ENCODE data around the gene NBAS.
"Not testable (repeated sequence)": the region's sequence is repeated elsewhere in the genome, so short reads cannot be mapped to it uniquely, and the experiment has no call there.

- TF ChIP-seq EZH2 (IDR thresholded peaks at IDR 0.05; ENCODE audit: borderline replicate concordance, low read depth, low read length); SMC3 (conservative IDR thresholded peaks at IDR 0.05; ENCODE audit: insufficient read depth, low read depth, low read length); RAD21 (CRISPR knock-in tag; conservative IDR thresholded peaks at IDR 0.05 in 1 of 2, IDR thresholded peaks at IDR 0.05 in 1 of 2); CTCF (IDR thresholded peaks at IDR 0.05 in 2 of 3, conservative IDR thresholded peaks at IDR 0.05 in 1 of 3; ENCODE audit: insufficient read depth in 2 of 3, low read depth in 1 of 3, low read length in 3 of 3); E4F1 (CRISPR knock-in tag; IDR thresholded peaks at IDR 0.05; ENCODE audit: borderline replicate concordance); POLR3A (IDR thresholded peaks at IDR 0.05; ENCODE audit: borderline replicate concordance, extremely low read depth, insufficient read depth, insufficient read length); JUND (IDR thresholded peaks at IDR 0.05; ENCODE audit: borderline replicate concordance, low read depth, low read length); JUND (tag; IDR thresholded peaks at IDR 0.05; ENCODE audit: borderline replicate concordance, low read depth, low read length); IFI16 (CRISPR knock-in tag; IDR thresholded peaks at IDR 0.05): not testable (repeated sequence)
Observed at GRCh38 chr2:15439768-15440524, 121.2 kb downstream of the NBAS start.

Measured in K562 (cell line).